Superior temporal gyrus (tissue), 1 donor: ENCODE measurements around the gene SCN4B.

Source experiments
- DNase-seq: peaks from one replicate; pipeline ENCODE4 v3.0.0-alpha.2; 2016; ENCODE audit errors: extremely low spot score

Gene SCN4B

GRCh38 chr11:118129471-118130172, 23.0 kb downstream of the SCN4B start:
- DNase-seq, result no peak

- no peak for DNase-seq
Measured at GRCh38 chr11:118128721-118129470, 23.7 kb downstream of the SCN4B start.

GRCh38 chr11:118128310-118128709, 24.3 kb downstream of the SCN4B start:
- DNase-seq, result no peak

GRCh38 chr11:118126082-118126838, 26.4 kb downstream of the SCN4B start:
- no peak for DNase-seq

GRCh38 chr11:118124929-118125535, 27.6 kb downstream of the SCN4B start:
- no peak for DNase-seq

GRCh38 chr11:118120793-118121192, 31.8 kb downstream of the SCN4B start:
- no peak for DNase-seq

GRCh38 chr11:118117790-118118601, 34.6 kb downstream of the SCN4B start:
- no peak for DNase-seq

- no peak for DNase-seq
Measured at GRCh38 chr11:118115048-118115447, 37.6 kb downstream of the SCN4B start.

- DNase-seq, result no peak
Measured at GRCh38 chr11:118114266-118114665, 38.4 kb downstream of the SCN4B start.

- no peak for DNase-seq
Measured at GRCh38 chr11:118112711-118113430, 39.8 kb downstream of the SCN4B start.

GRCh38 chr11:118111744-118112035, 40.9 kb downstream of the SCN4B start:
- DNase-seq, result no peak

GRCh38 chr11:118111019-118111743, 41.4 kb downstream of the SCN4B start:
- no peak for DNase-seq

GRCh38 chr11:118109231-118109630, 43.4 kb downstream of the SCN4B start:
- DNase-seq, result no peak

GRCh38 chr11:118108513-118108912, 44.1 kb downstream of the SCN4B start:
- DNase-seq, result no peak

GRCh38 chr11:118106789-118107335, 45.8 kb downstream of the SCN4B start:
- DNase-seq, result no peak

- DNase-seq, result no peak
Measured at GRCh38 chr11:118105657-118106305, 46.8 kb downstream of the SCN4B start.

- no peak for DNase-seq
Measured at GRCh38 chr11:118104491-118104890, 48.1 kb downstream of the SCN4B start.

- DNase-seq, result no peak
Measured at GRCh38 chr11:118102721-118103261, 49.8 kb downstream of the SCN4B start.

GRCh38 chr11:118100691-118101232, 51.9 kb downstream of the SCN4B start:
- no peak for DNase-seq
